Measurements from ENCODE around the gene EXT2.

Gene EXT2

GRCh38 chr11:44203270-44204043 lies 108.0 kb downstream of the EXT2 start:
- DNase-seq (ENCODE audit: low read depth in 3 of 3) = no peak

- no peak for DNase-seq (ENCODE audit: low read depth in 3 of 3)
Measured at GRCh38 chr11:44205352-44205751, 109.9 kb downstream of the EXT2 start.

- no peak for DNase-seq (ENCODE audit: low read depth in 3 of 3)
Measured at GRCh38 chr11:44205836-44206235, 110.4 kb downstream of the EXT2 start.

DNA sequence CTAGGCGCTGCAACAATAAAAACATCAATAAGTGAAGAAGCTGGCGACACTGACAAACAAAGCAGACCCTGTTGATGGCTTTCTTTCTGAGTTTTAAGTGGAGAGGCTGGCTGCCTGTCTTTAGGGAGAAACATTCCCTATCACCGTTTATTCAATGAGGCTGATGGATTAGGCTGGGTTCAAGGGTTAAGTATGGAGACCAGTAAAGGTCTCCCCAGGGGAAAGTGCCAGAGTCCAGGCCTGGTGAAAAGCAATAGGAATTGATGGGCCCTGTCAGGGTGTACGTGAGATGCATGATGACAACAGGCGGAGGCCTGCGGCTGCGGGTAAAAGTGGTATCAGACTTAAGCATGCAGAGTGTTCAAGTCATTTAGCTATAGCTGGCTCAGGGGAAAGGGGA lies 111.8 kb downstream of the EXT2 start:
- DNase-seq (ENCODE audit: low read depth in 3 of 3) = no peak

GRCh38 chr11:44208976-44209603 lies 113.6 kb downstream of the EXT2 start:
- DNase-seq (ENCODE audit: low read depth in 3 of 3) = no peak

DNA sequence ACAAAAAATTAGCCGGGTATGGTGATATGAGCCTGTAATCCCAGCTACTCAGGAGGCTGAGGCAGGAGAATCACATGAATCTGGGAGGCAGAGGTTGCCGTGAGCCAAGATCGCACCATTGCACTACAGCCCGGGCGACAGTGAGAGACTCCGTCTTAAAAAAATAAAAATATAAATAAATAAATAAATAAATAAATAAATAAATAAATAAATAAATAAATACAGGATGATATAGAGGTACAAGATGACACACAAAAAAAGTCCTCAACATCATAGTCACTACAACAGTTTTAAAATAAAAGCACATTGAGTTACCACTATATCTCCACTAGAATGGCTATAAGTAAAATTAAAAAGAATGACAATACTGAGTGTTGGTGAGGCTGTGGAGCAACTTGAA lies 116.7 kb downstream of the EXT2 start:
- no peak for DNase-seq (ENCODE audit: low read depth in 3 of 3)

DNA sequence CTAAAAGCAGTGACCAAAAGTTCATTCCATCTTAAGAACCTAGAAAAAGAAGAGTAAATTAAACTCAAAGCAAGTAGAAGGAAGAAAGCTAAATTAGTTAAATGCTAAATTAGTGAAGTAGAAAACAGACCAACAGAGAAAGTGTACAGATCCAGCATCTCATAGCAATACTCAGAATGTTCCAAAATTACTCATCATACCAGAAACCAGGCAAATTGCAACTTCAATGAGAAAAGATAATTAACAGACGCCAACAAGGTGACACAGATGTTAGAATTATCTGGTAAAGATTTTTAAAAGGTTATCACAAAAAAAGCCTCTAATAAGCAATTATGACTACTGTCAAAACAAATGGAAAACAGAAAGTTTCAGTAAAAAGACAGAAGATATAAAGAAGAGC lies 117.7 kb downstream of the EXT2 start:
- no peak for DNase-seq (ENCODE audit: low read depth in 3 of 3)

- no peak for DNase-seq (ENCODE audit: low read depth in 3 of 3)
Measured at GRCh38 chr11:44217432-44217831, 122.0 kb downstream of the EXT2 start.

GRCh38 chr11:44219830-44220796 lies 124.6 kb downstream of the EXT2 start:
- no peak for DNase-seq (ENCODE audit: low read depth in 3 of 3)

DNA sequence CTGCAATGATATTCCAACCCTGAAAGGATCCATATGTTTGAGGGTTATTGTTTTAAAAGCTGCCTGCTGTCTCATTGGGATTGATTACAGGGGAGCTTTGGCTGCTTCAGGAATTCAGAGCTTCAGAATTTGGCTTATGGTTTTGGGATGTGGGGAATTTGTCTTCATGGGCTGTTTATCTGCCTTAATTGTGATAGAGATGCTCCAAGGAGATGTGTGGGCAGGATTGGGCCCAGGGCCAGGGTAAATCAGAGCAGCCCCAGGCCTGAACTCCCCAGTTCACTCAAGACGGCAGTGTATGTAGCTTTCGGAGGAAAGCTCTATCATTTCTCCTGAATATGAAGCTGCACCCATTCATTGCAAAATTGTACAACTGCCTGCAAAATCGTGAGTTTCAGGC lies 126.0 kb downstream of the EXT2 start:
- DNase-seq (ENCODE audit: low read depth in 3 of 3) = no peak

- no peak for DNase-seq (ENCODE audit: low read depth in 3 of 3)
Measured at GRCh38 chr11:44221992-44222391, 126.5 kb downstream of the EXT2 start.

DNA sequence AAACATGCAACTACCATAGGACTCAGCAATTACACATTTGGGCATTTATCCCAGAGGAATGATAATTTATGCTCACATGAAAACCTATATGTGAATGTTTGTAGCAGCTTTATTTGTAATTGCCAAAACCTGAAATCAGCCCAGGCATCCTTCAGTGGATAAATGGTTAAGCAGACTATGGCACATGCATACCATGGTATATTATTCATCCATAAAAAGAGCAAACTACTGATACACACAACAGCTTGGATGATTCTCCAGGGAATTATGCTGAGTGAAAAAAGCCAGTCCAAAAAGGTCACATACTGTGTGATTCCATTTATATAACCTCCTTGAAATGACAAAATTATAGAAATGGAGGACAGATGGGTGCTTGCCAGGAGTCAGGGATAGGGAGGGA lies 127.8 kb downstream of the EXT2 start:
- DNase-seq (ENCODE audit: low read depth in 3 of 3) = no peak

- no peak for DNase-seq (ENCODE audit: low read depth in 3 of 3)
Measured at GRCh38 chr11:44224867-44225501, 129.5 kb downstream of the EXT2 start.

GRCh38 chr11:44226490-44226889 lies 131.0 kb downstream of the EXT2 start:
- DNase-seq (ENCODE audit: low read depth in 3 of 3) = no peak

GRCh38 chr11:44226945-44227344 lies 131.5 kb downstream of the EXT2 start:
- no peak for DNase-seq (ENCODE audit: low read depth in 3 of 3)

DNA sequence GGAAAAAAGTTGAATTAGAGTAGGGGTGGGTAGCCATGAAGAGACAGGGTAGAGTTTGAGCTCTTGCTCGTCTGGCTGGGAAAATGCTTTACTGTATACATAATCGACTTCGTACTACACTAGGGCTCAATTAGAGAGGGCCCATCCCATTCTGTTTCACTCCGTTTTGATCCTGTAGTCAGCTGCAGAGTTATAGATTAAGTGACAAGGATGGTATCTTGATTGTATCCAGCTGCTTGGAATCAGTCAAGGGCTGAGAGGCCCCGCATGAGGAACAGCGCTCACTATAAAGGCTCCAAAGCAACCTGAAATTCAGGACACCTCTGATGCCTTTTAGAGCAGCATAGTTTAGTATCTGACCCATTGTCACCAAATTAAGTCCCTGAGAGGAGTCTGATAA lies 132.9 kb downstream of the EXT2 start:
- no peak for DNase-seq (ENCODE audit: low read depth in 3 of 3)

GRCh38 chr11:44229098-44229497 lies 133.6 kb downstream of the EXT2 start:
- DNase-seq (ENCODE audit: low read depth in 3 of 3) = no peak

DNA sequence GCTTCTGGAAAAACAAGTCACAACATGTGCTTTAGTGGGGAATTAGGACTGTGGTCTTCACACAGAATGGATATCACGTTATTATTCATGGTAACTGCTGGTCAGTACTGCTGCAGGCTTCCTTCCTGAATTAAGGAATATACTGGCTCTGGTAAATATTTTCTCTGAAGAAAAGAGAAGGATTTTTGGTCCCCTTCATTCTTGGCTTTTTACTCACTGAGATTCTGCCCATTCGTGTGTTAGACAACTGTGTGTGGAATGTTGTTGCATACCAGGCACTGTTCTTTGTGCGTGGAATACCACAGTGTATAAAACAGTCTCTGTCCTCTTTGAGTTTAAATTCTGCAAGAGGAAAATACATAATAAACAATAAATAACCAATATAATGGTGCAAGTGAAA lies 134.1 kb downstream of the EXT2 start:
- DNase-seq (ENCODE audit: low read depth in 3 of 3) = no peak

- DNase-seq (ENCODE audit: low read depth in 3 of 3) = no peak
Measured at GRCh38 chr11:44235765-44236201, 140.3 kb downstream of the EXT2 start.

GRCh38 chr11:44236296-44236695 lies 140.8 kb downstream of the EXT2 start:
- no peak for DNase-seq (ENCODE audit: low read depth in 3 of 3)

GRCh38 chr11:44237156-44237555 lies 141.7 kb downstream of the EXT2 start:
- DNase-seq (ENCODE audit: low read depth in 3 of 3) = no peak

DNA sequence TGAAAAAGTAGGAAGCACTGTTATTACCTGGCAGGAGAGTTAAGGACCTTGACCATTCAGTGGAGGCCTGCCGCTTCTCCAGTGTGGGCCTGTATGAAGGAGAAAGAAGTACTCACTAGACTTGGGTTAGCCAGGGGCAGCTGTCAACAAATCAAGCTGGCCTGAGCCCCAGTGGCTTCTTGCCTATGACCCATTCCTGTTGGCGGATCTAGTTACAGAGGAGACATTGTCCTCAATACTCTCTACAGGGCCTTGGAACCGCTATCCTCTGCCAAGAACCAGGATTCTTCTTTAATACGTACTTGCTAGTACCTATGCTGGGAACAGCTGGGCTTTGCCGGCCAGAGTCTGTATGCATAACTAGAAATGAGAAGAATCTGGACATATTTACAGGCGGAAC lies 146.4 kb downstream of the EXT2 start:
- DNase-seq (ENCODE audit: low read depth in 3 of 3) = no peak
